ENCODE data around the gene GPC6. TPM values are rescaled to one million over a fixed set of nuclear protein-coding genes. Genes with fewer than 3 reads are reported as not detected.

GPC6 gene
- polyA plus RNA-seq, 1 donor (not counting 4 experiments of a cell fraction or from before 2014, with no cell fraction given): 0.42 TPM

DNA sequence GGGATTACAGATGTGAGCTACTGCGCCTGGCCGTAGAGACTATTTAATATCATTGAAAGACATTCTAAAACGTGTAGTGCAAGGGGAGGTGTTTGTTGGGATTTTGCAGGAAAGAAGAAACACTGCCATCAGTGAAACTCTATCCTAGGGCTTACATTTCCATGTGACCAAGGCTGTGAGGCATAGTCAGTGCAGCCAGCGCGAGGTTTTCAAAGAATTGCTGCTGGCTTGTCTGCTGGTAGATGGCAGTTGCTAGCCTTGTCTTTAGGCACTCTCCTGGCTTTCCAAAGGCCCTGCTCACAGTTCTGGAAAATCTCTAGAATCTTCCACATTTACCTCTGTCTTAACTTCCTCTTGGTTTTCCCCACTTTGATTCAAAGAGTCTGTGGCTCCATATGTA lies 77.5 kb downstream of the GPC6 start:
- no peaks in the 10 kb centered on the region for H3K79me2 ChIP-seq (ENCODE audit: control insufficient read depth, insufficient read depth, low read length)
- no peak overlapping the region for H3K4me2 ChIP-seq (ENCODE audit: control insufficient read depth, extremely low read depth, insufficient read depth, low read depth, low read length)
- no peak overlapping the region for H3K27ac ChIP-seq (ENCODE audit: control insufficient read depth, insufficient read depth, low read length)
- no peak overlapping the region for H3K4me3 ChIP-seq (ENCODE audit: control insufficient read depth in 2 of 3, extremely low read depth in 1 of 3, insufficient read depth in 2 of 3, low read depth in 1 of 3, low read length in 3 of 3)
- dilution Hi-C loops (cut with MboI; ENCODE audit: extremely low pct_ligation_motif_present, low sequenced_read_pairs): no loop called here
- no peaks in the 10 kb centered on the region for H4K20me1 ChIP-seq (ENCODE audit: control insufficient read depth, extremely low read depth, insufficient read depth, low read length)
- H3K9ac ChIP-seq (ENCODE audit: control insufficient read depth, extremely low read depth, insufficient read depth, low read length): no peak overlapping the region
- no peaks in the 10 kb centered on the region for H3K4me1 ChIP-seq (ENCODE audit: control insufficient read depth, extremely low read depth, insufficient read depth, low read length)
- H3K36me3 ChIP-seq (ENCODE audit: control insufficient read depth in 2 of 2, extremely low read depth in 1 of 2, insufficient read depth in 2 of 2, low read length in 2 of 2): no peaks in the 10 kb centered on the region
- H3K9me1 ChIP-seq (ENCODE audit: control insufficient read depth, extremely low read depth, insufficient read depth, low read length): no peaks in the 10 kb centered on the region
- no peak for TF ChIP-seq EZH2 (IDR thresholded peaks at IDR 0.05; ENCODE audit: low read length)
- TF ChIP-seq, protein P1, sequence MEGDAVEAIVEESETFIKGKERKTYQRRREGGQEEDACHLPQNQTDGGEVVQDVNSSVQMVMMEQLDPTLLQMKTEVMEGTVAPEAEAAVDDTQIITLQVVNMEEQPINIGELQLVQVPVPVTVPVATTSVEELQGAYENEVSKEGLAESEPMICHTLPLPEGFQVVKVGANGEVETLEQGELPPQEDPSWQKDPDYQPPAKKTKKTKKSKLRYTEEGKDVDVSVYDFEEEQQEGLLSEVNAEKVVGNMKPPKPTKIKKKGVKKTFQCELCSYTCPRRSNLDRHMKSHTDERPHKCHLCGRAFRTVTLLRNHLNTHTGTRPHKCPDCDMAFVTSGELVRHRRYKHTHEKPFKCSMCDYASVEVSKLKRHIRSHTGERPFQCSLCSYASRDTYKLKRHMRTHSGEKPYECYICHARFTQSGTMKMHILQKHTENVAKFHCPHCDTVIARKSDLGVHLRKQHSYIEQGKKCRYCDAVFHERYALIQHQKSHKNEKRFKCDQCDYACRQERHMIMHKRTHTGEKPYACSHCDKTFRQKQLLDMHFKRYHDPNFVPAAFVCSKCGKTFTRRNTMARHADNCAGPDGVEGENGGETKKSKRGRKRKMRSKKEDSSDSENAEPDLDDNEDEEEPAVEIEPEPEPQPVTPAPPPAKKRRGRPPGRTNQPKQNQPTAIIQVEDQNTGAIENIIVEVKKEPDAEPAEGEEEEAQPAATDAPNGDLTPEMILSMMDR (optimal IDR thresholded peaks at IDR 0.05 in 1 of 3, IDR thresholded peaks at IDR 0.05 in 1 of 3, conservative IDR thresholded peaks at IDR 0.05 in 1 of 3; ENCODE audit: extremely low read depth in 1 of 3, insufficient read depth in 2 of 3, low read length in 3 of 3): no peak
- no peak for FAIRE-seq
- H2AFZ ChIP-seq (ENCODE audit: control insufficient read depth, low read length): no peak overlapping the region
- DNase-seq (ENCODE audit: low read depth, low spot score): no peak
- H3K9me3 ChIP-seq (ENCODE audit: control insufficient read depth, low read depth, low read length): no peaks in the 10 kb centered on the region
- no peaks in the 10 kb centered on the region for H3K27me3 ChIP-seq (ENCODE audit: control insufficient read depth, extremely low read depth, insufficient read depth, low read length)

DNA sequence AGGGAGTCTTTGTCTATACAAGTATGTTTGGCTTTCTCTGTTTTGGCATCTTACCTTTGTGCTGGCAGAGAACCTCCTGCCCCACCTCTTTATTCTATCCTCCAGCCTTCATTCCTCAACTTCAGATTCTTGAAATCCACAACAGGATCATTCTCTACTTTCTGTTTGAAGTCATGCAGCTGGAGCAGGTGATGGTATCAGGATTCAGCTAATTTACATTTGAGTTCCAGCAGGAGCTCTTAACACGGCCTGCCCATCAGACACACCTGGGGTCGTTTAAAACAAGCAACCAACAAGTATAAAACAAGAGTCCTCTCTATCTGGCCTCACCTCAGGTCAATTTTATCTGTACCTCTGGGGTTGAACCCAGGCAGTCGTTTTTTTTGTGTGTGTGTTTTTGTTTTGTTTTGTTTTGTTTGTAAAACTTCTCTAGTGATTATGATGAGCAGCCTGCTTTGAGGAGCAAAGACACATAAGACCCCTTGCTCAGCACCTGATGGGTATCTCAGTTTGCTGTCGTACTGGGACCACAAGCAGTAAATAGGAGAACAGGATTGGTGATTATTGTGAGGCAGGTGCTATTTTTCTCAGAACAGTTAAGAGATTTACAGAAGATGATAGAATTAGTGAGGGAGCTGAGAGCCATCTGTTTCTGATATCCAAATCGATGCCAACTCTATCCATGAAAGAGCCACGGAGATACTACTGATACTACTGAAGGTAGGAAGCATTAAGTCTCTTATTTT lies 78.4 kb downstream of the GPC6 start:
- no peak overlapping the region for H2AFZ ChIP-seq (ENCODE audit: control insufficient read depth, low read length)
- no peaks in the 10 kb centered on the region for H3K27me3 ChIP-seq (ENCODE audit: control insufficient read depth, extremely low read depth, insufficient read depth, low read length)
- H3K4me3 ChIP-seq (ENCODE audit: control insufficient read depth in 2 of 3, extremely low read depth in 1 of 3, insufficient read depth in 2 of 3, low read depth in 1 of 3, low read length in 3 of 3): no peak overlapping the region
- dilution Hi-C loops (cut with MboI; ENCODE audit: extremely low pct_ligation_motif_present, low sequenced_read_pairs): no loop called here
- FAIRE-seq (no peak), DNase-seq (ENCODE audit: low read depth, low spot score) (no peak)
- H4K20me1 ChIP-seq (ENCODE audit: control insufficient read depth, extremely low read depth, insufficient read depth, low read length): no peaks in the 10 kb centered on the region
- no peaks in the 10 kb centered on the region for H3K4me1 ChIP-seq (ENCODE audit: control insufficient read depth, extremely low read depth, insufficient read depth, low read length)
- no peak overlapping the region for H3K27ac ChIP-seq (ENCODE audit: control insufficient read depth, insufficient read depth, low read length)
- no peak overlapping the region for H3K9ac ChIP-seq (ENCODE audit: control insufficient read depth, extremely low read depth, insufficient read depth, low read length)
- no peaks in the 10 kb centered on the region for H3K9me1 ChIP-seq (ENCODE audit: control insufficient read depth, extremely low read depth, insufficient read depth, low read length)
- no peaks in the 10 kb centered on the region for H3K9me3 ChIP-seq (ENCODE audit: control insufficient read depth, low read depth, low read length)
- H3K4me2 ChIP-seq (ENCODE audit: control insufficient read depth, extremely low read depth, insufficient read depth, low read depth, low read length): no peak overlapping the region
- H3K79me2 ChIP-seq (ENCODE audit: control insufficient read depth, insufficient read depth, low read length): no peaks in the 10 kb centered on the region
- TF ChIP-seq, protein P1 (optimal IDR thresholded peaks at IDR 0.05 in 1 of 3, IDR thresholded peaks at IDR 0.05 in 1 of 3, conservative IDR thresholded peaks at IDR 0.05 in 1 of 3; ENCODE audit: extremely low read depth in 1 of 3, insufficient read depth in 2 of 3, low read length in 3 of 3): no peak
- H3K36me3 ChIP-seq (ENCODE audit: control insufficient read depth in 2 of 2, extremely low read depth in 1 of 2, insufficient read depth in 2 of 2, low read length in 2 of 2): no peaks in the 10 kb centered on the region

All from keratinocyte (primary cell).